GM13976 (cell line): Measurements from ENCODE around the gene EIF4B.
A peak's percentile ranks its signal among the peaks of the same experiment; 100 is the strongest.

Experiments
- DNase-seq: peaks from one replicate; pipeline ENCODE4 v3.0.0; 2012; ENCODE audit warnings: low spot score
- in situ Hi-C: fragments of 300-500 bp; cut with MboI; formaldehyde crosslinking; loops from one replicate; pipeline ENCODE4 v1.12.0; 2022; ENCODE audit warnings: low sequenced_read_pairs, mixed read lengths, inconsistent platforms; ENCODE audit not compliant: unreplicated experiment
- TF ChIP-seq, protein P1 (sequence below): IDR thresholded peaks from 2 replicates; pipeline ENCODE4 v1.5.1; 2012; ENCODE audit warnings: borderline replicate concordance, mild to moderate bottlenecking; ENCODE audit not compliant: insufficient read depth; ENCODE audit errors: extremely low read depth, missing control alignments, control extremely low read depth

Gene EIF4B

DNA sequence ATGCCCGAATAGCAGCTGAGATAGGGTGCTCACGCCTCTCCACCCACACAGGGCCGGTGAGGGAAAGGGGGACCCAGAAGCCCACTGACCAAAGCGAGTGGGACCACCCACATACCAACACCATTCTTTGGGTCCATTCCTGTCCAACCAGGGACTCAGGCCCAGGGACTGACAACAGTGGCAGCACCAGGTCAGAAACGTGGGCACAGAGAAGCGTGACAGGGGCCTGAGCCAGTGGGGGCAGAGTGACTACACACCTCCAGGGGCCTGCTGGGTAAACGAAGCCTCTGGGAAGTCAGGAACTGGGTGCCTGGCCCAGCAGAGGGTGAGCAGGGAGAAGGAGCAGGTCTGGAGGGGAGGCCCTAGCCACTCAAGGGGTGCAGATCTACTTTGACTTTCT is 59.2 kb downstream of the EIF4B start:
- TF ChIP-seq, protein P1, sequence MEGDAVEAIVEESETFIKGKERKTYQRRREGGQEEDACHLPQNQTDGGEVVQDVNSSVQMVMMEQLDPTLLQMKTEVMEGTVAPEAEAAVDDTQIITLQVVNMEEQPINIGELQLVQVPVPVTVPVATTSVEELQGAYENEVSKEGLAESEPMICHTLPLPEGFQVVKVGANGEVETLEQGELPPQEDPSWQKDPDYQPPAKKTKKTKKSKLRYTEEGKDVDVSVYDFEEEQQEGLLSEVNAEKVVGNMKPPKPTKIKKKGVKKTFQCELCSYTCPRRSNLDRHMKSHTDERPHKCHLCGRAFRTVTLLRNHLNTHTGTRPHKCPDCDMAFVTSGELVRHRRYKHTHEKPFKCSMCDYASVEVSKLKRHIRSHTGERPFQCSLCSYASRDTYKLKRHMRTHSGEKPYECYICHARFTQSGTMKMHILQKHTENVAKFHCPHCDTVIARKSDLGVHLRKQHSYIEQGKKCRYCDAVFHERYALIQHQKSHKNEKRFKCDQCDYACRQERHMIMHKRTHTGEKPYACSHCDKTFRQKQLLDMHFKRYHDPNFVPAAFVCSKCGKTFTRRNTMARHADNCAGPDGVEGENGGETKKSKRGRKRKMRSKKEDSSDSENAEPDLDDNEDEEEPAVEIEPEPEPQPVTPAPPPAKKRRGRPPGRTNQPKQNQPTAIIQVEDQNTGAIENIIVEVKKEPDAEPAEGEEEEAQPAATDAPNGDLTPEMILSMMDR = no peak
- in situ Hi-C loops = no loop called here
- DNase-seq = no peak

DNA sequence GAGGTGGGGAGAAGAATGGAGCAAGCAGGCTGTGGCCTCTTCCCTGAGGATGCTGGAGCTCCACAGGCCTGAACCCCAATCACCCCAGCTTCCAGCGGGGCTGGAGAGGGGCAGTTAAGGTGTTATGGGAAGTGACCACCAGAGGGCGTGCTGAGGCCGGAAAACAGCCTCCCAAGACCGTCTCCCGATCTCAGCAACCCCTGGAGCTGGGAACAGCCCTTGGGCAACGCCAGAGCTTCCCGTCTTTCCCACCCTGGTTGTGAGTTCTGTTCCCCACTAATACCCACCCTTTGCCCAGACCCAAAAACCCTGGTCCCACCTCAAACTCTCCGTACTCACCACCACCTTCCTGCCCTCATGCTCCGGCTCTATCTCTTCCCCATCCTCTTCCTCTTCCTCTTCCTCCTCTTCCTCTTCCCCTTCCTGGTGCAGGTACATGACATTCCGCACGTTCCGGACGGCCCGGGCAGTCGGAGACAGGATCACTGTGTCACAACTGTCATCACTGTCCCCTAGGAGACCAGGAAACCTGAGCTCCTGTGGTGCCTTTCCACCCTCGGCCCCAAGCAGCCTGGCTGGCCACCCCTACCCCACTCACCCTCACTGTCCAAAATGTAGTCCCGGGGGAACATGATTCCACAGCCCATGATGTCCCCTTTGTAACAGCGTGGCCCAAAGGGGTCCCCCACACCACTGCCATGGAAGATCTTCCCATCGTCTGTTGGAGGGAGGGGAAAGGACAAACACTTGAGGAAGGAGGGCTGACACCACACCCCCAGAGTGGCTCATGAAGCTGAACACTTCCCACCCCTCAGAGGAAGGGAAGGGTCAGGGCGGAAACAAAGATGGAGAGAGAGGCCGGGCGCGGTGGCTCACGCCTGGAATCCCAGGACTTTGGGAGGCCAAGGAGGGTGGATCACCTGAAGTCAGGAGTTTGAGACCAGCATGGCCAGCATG is 60.0 kb downstream of the EIF4B start:
- in situ Hi-C loops = no loop called here
- peak; percentile 89 for DNase-seq
- TF ChIP-seq, protein P1 = peak; percentile 72

DNA sequence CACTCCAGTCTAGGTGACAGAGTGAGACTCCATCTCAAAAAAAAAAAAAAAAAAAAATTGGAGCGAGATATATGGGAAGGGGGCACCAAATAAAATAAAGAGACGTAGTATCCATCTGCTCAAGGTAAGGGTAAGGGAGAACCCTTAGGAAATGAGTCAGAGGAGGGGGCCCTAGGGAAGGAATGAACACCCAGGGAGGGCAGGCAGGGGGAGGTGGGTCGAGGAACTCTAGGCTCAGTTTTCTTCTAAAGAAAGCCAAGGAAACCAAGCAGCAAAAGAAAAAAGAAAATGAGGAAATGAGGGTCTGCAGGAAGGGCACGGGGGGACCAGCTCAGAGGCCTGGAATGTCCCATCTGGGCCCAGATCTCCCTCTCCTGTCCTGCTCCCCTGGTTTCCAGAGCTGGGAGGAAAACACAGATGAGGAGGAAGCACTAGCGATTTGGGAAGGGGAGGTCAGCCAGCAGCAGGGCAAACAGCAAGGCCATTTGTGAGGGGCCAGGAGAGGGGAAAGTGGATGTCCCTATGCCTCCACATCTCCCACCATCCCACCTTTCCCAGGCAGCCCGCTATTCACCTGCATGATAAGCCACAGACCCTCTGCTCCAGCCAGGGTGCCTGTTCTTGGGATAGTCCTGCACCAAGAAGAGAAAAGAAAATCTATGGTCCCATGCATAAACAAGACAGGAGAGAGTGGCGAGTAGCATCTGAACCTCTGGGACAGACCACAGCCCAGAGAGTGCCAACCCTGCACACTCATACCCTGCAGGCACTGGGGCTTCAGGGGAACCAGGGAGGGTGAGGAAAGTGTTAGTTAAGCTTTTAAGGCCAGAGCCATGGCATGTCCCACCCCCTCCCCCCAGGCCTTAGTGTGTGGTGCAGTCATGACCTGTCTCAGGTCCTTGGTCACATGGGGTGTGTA is 61.1 kb downstream of the EIF4B start:
- no peak for DNase-seq
- TF ChIP-seq, protein P1 = no peak
- in situ Hi-C loops = no loop called here

DNA sequence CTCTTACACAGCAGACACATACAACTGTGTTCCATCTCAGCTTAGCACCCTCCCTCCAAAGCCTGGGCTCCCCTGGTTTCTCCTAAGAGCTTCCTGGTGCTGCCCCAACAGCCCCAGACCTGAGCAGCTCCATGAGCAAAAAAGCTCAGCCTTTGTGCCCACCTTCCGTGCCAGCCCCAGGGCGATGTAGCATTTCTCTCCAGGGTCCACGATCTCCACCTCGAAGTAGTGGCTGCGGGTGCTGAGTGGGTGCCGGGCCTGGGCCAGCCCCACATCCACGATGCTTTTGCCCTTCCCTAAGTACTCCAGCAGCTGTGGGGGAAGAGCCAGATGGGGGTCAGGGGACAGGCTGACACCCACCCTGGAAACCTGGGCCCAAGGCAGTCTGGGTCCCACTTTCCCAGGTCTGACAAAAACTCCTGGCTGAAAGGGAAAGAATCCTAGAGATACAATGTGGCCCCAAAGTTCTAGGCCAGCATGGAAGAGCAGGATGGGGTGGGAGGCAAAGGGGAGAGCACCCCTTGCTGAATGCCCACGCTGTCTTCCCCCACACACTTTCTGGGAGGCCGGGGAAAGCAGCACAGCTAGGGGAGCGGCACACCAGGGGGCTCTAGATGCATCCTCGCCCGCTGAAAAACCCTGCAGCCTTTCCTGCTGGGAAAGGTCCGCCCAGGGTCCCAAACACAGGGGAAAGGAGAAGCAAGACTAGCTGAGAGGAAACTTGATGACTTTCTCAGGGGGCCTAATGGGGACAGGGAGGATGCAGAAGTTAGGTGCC is 61.9 kb downstream of the EIF4B start:
- DNase-seq = no peak
- in situ Hi-C loops = no loop called here
- TF ChIP-seq, protein P1 = no peak

DNA sequence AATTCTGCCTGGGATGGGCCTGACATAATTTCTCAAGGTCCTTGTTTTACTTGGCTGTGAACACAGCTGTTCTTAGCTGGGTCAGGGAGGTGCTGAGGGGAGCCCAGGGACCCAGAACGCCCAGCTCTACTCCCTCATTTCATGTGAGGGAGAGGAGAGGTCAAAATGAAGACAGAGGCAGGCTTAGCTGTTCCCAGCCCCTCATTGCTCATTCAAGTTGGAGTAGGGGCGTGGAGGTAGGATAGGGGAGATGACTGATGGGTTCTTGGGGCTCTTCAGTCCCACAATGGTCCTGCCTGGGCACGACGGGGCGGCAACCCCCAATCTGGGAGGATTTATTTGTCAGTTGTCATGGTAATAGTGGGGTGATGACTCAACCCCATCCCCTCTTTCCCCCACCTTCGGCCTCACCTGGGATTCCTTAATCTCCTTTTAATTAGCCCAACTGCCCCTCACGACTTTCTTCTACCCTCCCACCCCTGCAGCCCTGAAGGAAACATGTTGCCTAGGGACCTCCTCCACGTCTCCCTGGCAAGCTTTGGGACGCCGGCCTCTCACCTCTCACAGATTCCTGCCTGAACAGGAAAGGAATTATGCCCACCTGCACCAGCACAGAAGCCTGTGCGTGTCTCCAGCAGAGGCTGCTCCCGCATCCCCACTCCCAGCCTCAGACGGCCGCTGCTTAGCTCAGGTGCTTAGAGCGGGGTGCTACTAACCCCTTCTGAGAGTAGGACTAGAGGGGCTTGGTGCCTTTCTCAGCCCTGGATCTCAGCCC is 62.7 kb downstream of the EIF4B start:
- TF ChIP-seq, protein P1 = no peak
- in situ Hi-C loops = no loop called here
- no peak for DNase-seq
